NCI-H446 treated with DMSO at 0.1 percent for 48 hours (cell line): ENCODE measurements around the gene FASTK.

Experiments
- DNase-seq: peaks from one replicate; lab custom pipeline; 2025; lab: John Stamatoyannopoulos, UW

The FASTK gene

DNA sequence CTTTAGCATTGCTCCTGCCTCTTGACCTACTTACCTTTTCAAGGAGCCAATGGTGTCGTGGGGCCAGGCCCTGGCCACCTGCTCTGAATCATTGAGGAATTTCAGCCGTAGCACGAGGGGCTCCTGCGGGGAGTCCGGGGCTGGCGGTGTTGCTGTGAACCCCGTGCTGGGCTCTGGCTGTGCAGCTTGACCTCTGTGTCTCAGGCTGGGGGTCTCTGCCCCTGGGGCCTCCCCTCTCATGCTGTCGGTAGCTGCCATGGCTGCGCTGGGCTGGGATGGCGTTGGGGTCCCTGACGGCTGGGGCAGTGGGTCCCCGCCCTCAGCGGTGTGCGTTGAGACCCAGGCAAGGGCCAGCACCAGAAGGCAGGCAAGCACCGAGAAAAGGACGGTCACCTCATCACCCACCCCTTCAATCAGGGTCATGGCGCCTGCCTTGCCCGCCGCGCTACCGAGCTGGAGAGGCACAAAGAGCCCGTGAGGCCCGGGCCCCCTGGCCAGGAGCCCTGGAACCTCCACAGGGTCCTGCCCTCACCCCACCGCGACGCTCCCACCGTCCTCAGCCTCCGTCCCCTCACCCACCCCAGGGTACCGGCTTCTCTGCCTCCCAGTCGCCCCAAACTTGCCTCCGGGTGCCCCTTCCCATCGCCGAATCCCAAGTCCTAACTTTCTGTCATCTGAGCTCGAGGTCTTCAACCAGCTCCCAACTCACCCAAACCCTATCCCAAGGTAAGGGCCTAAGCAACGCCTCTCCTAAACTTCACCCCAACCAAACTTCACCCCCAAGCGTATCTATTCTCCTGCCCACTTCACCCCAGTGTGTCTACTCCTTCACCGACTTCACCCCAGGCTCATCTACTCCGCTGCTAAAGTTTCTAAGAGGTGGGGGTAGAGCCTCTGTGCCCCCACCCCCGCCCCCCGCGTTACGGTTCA, 1.8 kb upstream of the FASTK start:
- DNase-seq, result no peak

DNA sequence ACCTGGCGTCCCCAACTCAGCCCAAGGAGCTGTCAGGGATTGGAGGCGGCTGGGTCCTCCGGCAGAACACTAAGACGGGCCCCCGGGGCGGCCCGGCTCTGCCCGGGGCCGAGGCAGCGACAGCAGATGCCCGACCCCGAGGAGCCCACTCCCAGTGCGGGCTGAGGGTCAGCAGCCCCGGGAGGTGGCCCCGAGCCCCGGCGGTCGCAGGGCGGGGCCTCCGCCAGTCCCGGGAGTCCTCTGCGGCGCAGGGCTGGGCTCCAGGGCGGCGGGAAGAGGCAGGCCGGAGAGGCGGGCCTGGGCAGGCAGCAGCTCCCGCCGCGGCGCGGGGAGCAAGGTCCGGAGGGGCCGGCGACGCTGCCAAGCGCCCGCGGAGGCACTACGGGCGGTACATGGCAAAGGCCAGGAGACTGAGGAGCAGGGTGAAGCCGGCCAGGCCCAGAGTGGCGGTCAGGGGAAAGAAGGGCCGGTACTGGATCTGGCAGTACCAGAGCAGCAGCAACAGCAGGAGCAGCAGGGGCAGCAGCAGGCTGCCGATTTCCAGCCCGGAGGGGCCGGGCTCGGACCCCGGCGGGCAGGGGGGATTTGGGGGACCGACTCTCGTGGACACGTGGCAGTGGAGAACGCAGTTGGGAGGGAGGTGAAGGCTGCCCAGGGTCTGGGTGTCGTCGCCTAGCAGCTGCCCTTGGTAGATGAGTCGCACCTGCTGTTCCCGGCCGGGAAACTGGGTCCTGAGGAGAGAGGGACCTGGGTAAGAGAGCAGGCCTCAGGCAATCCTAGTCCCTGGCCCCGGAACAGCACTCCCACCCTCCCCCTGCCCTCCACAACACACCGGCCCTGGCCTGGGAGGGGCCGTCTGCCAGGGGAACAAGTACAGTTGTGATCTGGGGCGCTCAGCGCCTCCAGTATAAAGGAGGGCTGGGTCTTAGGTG, 827 bp upstream of the FASTK start:
- DNase-seq, result no peak

DNA sequence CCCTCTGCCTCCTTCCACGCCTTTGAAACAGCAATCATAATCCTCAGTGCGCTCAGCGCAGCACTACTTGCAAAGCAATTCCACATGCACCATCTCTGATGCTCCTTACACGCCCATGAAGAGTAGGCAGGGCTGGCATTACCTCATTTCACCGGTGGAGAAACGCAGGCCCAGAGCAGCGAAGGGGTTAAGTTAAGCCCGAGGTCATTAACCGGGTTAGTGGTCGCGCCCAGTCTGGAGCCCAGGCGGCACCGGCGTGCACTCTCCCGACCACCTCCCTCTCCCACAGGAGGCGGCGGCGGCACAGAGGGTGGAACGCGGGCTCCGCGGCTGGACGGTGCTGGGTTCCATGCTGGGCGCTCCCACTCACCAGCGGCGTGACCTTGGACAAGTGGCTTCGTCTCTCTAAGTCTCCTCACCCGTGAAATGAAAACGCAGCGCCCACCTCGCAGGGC, 515 bp downstream of the FASTK start:
- no peak for DNase-seq

DNA sequence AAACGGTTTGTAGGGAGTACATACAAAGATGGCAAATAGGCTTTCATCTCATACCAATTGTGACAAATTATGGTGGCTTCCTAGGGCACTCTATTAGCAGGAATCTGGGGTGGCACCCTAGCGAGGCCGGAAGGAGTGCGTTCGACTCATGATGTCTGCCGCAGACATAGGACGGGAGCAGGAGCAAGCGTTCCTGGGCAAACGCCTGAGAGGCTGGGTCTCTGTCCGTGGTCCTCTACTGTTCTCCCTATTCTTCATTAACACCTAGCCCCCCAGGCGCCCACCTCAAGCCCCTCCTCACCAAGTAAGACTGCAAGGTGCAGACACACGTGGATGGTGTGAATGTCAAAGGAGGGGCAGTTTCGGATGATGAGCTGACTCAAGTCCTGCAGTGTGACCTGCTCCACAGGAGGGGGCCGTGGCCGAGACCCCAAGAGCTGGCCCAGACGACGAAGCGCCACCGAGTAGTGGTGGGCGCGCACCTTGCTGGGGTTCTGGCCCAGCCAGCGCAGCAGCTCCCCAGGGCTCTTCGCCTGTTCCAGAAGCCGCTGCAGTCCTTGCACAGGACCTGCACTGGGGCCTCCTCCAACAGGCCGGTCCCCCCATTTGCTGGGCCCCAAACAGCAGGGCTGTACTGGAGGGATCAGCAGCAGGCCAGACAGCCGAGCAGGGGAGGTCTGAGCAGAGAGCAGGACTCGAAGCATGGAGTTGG, 1.3 kb downstream of the FASTK start:
- DNase-seq, result no peak

DNA sequence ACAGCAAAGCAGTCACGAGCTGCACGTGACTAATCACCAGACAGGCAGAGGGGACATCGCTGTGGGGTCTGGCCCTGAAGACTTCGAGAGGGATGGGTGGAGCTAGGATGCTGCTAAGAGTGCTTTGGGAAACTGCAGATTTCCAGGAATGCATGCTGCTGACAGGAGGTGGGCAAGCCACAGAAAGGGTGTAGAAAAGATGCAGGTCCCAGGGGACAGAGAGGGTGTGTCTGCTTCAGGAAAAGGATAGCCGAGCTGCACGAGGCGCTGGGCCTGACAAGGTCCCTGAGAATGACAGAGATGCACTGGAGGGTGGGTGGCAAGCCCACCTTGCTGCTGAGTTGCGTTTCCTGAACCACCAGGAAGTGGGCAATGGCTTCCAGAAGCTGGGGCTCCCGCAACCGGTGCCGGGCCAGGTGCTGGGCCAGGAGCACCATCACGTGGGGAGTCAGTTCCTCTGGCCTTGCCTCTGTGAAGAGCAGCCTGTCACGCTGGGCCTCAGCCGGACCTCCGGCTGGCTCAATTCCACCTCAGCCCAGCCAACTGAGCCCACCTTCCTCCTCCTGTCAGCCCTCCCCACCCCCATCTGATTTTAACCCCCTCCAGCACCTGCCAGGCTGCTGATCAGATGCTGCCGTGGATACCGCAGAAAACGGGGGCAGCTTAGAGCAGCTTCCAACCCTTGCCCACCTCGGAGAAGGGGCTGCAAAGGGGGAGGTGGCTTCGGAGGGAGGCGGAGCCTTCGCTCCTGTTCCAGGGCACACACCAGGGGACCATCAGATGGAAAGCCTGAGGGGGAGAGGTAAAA, 2.2 kb downstream of the FASTK start:
- no peak for DNase-seq

DNA sequence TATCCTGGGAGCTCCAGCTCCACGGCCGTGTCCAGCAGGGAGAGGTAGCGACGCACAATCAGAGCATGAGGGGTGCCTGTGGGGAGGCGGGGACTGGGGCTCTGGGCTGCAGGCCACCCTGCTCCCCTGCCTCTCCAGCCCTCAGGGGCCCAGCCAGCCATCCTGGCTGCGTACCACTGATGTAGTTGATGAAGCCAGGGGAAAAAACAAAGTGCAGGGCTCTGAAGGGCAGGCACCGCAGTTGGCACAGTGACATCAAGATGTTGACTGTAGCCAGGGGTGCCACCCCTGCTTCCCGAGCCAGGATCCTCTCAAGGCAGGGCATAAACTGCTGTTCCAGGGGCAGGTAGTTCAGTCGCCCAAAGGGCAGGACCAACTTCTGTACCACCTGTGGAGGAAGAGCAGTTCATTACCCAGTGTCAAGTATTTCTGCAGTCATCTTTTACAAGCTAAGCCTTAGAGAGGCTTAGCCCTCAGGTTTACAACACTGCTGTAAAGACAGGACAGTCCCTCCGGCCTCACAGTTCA, 2.8 kb downstream of the FASTK start:
- no peak for DNase-seq

DNA sequence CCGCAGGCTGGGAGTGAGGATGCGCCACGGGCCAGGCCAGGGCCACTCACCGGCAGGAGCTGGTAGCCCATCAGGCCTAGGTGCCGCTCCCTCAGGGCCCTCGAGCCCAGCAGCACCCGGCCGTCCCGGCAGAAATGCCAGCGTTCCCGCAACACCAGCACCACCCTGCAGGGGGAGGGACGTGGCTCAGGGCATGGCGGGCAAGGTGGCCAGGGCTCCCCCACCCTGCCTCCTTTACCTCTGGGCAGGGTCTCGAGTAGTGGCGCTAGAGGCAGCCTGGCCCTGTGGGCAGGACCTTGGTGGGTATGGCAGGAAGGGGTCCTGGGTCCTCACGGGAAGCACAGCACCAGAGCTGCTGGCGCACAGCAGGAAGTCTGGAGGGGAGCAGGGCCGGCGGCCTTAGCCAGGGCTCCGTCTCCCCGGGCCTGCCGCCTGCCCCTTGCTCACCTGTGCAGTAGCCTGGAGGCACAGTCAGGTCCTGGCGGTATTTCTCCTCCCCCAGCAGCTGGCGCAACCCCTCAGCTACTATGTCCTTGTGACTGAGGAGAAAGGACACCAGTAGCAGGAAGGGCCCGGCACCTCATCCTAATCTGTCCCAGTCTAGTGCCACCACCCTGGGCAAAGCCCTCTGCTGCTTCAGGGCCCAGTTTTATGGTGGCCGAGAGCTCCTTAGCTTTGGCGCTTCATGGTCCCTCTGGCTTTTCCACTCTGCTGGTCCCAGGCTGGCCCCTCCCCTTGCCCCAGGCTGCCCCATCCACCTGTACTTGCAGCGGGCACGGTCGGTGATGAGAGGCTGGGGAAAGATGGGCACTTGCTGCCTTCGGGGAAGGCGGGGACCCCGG, 3.5 kb downstream of the FASTK start:
- no peak for DNase-seq

DNA sequence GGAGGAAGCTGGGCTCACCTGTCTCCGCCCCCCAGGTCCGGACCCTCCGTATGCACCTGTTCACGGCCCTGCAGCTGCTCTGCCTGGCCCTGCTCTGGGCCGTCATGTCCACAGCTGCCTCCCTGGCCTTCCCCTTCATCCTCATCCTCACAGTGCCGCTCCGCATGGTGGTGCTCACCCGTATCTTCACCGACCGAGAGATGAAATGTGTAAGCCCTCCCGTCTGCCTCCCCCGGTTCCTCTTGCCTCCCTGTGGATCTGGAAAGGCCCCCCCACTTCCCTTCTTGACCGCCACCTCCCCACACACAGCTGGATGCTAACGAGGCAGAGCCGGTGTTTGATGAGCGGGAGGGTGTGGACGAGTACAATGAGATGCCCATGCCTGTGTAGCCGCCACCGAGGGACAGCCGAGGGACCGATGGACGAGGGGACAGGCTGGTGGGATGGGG, 4.6 kb downstream of the FASTK start:
- no peak for DNase-seq

DNA sequence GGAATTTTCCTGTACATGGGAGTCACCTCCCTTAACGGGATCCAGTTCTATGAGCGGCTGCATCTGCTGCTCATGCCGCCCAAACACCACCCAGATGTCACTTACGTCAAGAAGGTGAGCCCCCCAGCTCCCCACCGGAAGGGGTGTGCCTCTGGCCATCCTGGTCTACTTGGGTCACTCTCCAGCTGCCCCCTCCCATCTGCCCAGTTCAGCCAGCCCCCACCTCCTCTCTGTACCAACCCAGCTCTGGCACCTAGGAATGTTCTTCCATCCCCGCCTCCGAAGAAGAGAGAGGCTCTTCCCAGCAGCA, 5.0 kb downstream of the FASTK start:
- DNase-seq, result no peak

DNA sequence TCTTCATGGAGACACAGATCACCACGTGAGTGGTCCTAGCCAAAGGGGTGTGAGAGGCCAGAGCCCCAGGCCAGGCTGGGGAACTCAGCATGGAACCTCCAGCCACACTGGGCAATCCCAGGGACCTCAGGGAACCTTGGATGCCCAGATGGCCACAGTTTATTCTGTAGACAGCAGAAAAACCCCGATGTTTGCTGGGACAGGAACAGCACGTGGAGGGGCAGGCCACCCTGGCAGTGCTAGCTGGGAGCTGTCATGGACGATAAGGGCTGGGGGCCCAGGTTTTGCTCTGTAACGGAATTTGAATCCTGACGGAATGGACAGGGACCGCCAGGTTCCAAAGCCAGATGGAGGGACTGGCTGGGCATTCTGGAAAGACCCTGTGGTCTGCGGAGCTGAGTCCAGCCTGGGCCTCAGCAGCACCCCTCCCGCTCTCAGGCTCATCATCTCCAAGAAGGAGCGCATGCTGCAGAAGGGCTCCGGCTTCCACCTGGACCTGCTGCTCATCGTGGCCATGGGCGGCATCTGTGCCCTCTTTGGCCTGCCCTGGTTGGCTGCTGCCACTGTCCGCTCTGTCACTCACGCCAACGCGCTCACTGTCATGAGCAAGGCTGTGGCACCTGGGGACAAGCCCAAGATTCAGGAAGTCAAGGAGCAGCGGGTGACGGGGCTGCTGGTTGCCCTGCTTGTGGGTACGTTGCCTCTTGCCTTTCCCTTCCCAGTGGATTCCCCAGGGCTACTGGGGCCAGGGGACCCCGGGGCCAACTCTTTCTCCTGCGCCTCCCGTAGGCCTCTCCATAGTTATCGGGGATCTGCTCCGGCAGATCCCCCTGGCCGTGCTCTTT, 5.6 kb downstream of the FASTK start:
- DNase-seq, result no peak

DNA sequence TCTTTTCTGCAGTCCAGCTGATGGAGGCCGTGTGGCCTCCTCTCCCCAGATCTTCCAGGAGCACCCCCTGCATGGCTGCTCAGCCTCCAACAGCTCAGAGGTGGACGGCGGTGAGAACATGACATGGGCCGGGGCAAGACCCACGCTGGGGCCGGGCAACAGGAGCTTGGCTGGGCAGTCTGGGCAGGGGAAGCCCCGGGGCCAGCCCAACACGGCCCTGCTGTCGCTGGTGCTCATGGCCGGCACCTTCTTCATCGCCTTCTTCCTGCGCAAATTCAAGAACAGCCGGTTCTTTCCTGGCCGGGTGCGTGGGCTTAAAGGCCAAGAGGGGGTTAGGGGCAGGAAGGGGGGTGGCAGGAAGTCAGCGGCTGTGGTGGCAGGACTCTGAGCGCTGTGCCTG, 6.6 kb downstream of the FASTK start:
- no peak for DNase-seq

DNA sequence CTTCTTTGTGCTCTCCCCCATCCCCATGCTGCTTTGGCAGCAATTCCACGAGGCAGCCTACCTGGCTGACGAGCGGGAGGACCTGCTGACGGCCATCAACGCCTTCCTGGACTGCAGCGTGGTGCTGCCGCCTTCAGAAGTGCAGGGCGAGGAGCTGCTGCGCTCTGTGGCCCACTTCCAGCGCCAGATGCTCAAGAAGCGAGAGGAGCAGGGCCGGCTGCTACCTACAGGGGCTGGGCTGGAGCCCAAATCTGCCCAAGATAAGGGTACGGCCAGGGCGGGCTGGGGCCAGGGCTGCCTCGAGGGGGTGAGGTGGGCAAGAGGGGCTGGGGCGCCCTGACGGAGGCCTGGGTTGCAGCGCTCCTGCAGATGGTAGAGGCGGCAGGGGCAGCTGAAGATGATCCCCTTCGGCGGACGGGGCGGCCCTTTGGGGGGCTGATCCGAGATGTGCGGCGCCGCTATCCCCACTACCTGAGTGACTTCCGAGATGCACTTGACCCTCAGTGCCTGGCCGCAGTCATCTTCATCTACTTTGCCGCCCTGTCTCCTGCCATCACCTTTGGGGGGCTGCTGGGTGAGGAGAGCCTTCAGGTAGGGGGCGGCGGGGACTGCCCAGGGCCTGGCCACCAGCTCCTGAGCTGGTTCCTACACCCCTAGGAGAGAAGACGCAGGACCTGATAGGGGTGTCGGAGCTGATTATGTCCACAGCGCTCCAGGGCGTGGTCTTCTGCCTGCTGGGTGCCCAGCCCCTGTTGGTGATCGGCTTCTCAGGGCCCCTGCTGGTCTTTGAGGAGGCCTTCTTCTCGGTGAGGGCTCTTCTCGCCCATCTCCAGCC, 9.4 kb downstream of the FASTK start:
- DNase-seq, result no peak

DNA sequence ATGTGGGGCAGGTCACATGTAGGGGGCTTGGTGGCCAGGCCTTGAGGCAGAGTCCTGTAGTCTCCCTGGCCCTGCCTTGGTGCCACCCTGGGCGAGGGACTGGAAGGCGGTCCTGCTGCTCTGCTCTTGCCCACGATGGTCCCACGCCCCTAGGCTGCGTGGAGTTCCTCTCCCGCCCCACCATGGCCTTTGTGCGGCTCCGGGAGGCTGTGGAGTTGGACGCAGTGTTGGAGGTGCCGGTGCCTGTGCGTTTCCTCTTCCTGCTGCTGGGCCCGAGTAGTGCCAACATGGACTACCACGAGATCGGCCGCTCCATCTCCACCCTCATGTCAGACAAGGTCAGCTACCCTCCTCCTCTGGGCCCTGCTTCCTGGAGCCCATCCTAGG, 10.0 kb downstream of the FASTK start:
- DNase-seq, result no peak

DNA sequence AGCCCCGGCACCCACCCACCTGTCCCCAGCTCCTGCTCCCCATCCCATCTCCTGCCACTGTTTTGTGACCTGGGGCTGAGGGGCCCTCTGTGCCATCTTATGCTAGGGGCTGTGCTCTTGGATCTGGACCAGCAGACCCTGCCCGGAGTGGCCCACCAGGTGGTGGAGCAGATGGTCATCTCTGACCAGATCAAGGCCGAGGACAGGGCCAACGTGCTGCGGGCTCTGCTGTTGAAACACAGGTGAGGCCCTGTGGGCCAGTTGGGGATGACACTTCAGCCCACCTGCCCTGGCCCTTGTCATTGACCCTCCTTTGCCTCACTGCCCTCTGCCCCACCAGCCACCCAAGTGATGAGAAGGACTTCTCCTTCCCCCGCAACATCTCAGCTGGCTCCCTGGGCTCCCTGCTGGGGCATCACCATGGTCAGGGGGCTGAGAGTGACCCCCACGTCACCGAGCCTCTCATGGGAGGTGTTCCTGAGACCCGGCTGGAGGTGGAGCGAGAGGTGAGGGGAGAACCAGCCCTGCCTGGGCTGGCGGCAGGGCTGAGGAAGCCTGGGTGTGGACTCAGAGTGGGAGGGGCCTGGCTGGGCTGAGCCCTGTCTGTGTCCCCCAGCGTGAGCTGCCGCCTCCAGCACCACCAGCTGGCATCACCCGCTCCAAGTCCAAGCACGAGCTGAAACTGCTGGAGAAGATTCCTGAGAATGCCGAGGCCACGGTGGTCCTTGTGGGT, 10.6 kb downstream of the FASTK start:
- no peak for DNase-seq

DNA sequence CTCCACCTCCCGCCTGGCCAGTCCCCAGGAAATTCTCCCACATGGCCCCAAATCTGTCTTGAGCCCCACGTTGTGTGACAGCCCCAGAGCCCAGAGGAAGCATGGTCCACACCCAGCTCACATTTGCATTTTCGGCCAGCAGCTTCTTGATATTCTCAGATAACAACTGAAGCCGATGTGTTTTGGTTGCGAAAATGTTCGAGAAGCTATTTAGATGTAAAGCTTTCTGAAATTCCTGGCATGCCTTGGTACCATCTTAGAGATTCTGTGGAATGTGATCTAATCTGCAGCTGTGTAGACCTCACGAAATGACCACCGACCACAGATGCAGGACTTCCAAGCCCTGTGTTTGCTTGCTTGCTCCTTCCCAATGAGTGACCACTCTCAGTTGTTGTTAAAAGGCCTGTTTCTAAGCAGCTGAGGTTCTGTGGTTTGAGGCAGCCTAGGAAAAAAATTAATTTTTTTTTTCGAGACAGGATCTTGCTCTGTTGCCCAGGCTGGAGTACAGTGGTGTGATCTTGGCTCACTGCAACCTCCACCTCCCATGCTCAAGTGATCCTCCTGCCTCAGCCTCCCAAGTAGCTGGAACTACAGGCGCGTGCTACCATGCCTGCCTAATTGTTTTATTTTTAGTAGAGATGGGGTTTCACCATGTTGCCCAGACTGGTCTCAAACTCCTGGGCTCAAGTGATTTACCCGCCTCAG, 12.4 kb downstream of the FASTK start:
- DNase-seq, result no peak

DNA sequence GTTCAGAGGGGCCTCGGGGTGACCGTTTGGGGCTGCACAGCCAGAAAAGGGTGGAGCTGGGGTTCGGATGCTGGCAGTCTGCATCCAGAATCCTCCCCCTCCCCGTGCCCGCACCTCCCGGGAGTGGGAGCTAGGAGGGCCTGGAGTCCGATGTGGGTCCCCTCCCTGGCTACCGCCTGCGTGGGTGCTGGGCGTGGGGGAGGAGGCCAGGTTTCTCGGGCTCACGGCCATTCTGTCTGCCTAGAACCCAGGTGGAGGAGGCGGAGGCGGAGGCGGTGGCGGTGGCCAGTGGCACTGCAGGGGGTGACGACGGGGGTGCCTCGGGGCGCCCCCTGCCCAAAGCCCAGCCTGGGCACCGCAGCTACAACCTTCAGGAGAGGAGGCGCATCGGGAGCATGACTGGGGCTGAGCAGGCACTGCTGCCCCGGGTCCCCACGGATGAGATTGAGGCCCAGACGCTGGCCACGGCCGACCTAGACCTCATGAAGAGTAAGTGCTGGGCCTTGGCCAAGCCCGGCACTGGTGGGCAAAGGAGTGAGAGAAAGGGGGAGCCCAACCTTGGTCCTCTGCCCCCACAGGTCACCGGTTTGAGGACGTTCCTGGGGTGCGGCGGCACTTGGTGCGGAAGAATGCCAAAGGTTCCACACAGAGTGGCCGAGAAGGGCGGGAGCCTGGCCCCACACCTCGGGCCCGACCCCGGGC, 14.2 kb downstream of the FASTK start:
- no peak for DNase-seq
